GM19438 (cell line): ENCODE results near the gene CSNK1D.
"Not testable (repeated sequence)": the region's sequence is repeated elsewhere in the genome, so short reads cannot be mapped to it uniquely, and the experiment has no call there.

ENCODE experiments used
- ATAC-seq: cut with Tn5 transposase; IDR thresholded peaks from one replicate; pipeline ENCODE4 v1.9.1; 2021; ENCODE audit warnings: low read depth; ENCODE audit not compliant: unreplicated experiment

The CSNK1D gene

DNA sequence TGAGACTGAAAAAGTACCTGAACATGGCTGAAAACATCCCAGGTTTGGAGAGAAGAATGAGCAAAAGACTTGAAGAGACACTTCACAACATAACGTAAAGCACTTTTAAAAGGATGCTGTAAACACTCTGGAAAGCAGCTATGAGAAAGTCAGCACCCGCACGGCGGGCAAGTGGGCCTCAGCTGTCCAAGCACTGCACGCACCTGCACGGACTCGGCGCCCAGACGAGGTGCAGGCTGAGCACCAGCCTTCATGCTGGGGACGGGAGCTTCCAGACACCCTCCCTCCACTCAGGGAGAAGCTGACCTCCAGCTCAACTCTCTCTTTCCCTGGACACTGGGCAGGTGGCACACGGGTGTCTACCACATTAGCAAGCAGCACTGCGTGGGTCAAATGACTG, 74.0 kb downstream of the CSNK1D start:
- ATAC-seq, result no peak

- no peak for ATAC-seq
These were observed 75.4 kb downstream of the CSNK1D start for GRCh38 chr17:82198092-82198491.

- ATAC-seq, result no peak
These were observed 77.5 kb downstream of the CSNK1D start for GRCh38 chr17:82195675-82196672.

DNA sequence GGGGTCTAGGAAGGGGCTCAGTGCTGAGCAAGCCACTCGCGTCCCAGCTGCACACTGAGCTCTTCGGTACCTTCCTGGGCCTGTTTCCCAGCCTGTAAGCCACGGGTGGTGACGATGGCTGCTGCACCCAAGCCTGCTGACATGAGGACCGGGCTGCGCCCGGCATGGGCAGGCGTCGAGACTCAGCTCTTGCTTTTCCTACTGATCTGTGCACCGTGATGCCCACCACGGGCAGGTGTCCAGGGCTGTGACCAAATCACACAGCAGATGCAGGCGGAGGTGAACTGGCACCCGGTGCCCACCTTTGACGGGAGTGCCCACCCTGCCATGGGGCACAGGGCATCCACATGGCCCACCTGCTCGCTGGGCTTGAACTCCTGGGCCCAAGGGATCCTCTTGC, 78.7 kb downstream of the CSNK1D start:
- no peak for ATAC-seq

DNA sequence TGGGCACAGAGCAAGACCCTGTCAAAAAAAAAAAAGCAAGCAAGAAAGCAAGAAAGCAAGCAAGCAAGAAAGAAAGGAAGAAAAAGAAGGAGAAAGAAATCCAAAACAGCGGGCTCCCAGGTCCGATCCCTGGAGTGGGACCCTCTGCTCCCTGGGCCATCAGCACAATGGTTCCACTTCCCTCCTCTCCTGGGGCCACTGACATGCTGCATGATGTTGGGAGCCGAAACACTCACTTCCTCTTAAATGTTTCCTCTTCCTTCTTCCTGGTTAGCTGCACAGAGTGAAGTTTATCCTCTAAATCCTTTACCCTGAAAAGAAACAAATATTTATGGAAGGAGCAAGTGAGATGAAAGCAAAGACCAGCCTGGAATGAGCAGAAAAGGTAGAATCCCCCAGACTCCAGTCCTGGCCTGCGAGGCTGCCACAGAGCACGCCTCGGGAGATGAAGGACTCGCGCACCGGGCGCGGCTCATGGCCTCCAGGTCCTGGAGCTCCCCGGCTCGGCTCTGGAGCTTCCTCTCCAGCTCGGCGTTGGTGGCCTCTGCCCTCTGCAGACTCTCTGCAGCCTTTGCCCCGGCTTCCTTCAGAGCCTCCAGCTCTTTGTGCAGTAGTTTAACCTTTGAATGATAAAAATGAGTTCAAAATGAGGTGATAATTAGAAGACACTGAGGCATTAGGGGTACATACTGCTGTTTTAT, 79.8 kb downstream of the CSNK1D start:
- ATAC-seq, result no peak

- ATAC-seq, result not testable (repeated sequence)
These were observed 80.5 kb downstream of the CSNK1D start for GRCh38 chr17:82193050-82193449.
